Activated CD8-positive, alpha-beta T cell treated with anti-CD3 and anti-CD28 coated beads for 36 hours (primary cell): Measurements from ENCODE around the gene TGFBR3L. TPM values are rescaled to one million over a fixed set of nuclear protein-coding genes. Genes with fewer than 3 reads are reported as not detected.

Experiments
- ATAC-seq: fragments of 200-7000 bp; cut with Tn5 transposase; one replicate; pipeline ENCODE4 v1.10.0; 2021; ENCODE audit warnings: mild to moderate bottlenecking, moderate library complexity
- CTCF ChIA-PET: fragments of 350-600 bp; sonication (Branson Sonifier 250); formaldehyde crosslinking; loops from one replicate; lab custom pipeline; 2021; ENCODE audit warnings: antibody characterized with exemption; lab: Charles Lee
- POLR2A ChIA-PET: fragments of 350-600 bp; sonication (Branson Sonifier 250); formaldehyde crosslinking; loops from one replicate; lab custom pipeline; 2021; ENCODE audit warnings: antibody characterized with exemption; lab: Charles Lee
- DNase-seq: peaks from one replicate; pipeline ENCODE4 v3.0.0-alpha.2; 2020
- H3K27ac Mint-ChIP-seq: one replicate; pipeline ENCODE4 v1.8.0; 2021; ENCODE audit warnings: mild to moderate bottlenecking, mixed read lengths
- H3K27me3 Mint-ChIP-seq: one replicate; pipeline ENCODE4 v1.8.0; 2021; ENCODE audit warnings: mixed read lengths
- H3K36me3 Mint-ChIP-seq: one replicate; pipeline ENCODE4 v1.8.0; 2021; ENCODE audit warnings: low read depth, mixed read lengths
- H3K4me1 Mint-ChIP-seq: one replicate; pipeline ENCODE4 v1.8.0; 2021; ENCODE audit warnings: low read depth, mixed read lengths
- H3K4me3 Mint-ChIP-seq: one replicate; pipeline ENCODE4 v1.8.0; 2021; ENCODE audit warnings: mild to moderate bottlenecking, moderate library complexity, mixed read lengths
- H3K9me3 Mint-ChIP-seq: one replicate; pipeline ENCODE4 v1.8.0; 2021; ENCODE audit warnings: mixed read lengths
- intact Hi-C: fragments of 100-400 bp; cut with micrococcal nuclease; formaldehyde crosslinking; loops from one replicate; pipeline ENCODE4 v1.10.0; 2022
- total RNA-seq, 2 experiments: library from RNA; stranded (reverse); gene quantifications; one replicate each; pipeline ENCODE4 v1.2.3, GENCODE V29; 2021
- TF ChIP-seq, protein P1 (sequence below): fragments of 200-600 bp; IDR thresholded peaks from one replicate; pipeline ENCODE4 v1.8.0; 2022; ENCODE audit warnings: antibody characterized with exemption, mild to moderate bottlenecking

Gene TGFBR3L
- total RNA-seq, 2 experiments from 2014 or later = 5.1 to 5.9 TPM

DNA sequence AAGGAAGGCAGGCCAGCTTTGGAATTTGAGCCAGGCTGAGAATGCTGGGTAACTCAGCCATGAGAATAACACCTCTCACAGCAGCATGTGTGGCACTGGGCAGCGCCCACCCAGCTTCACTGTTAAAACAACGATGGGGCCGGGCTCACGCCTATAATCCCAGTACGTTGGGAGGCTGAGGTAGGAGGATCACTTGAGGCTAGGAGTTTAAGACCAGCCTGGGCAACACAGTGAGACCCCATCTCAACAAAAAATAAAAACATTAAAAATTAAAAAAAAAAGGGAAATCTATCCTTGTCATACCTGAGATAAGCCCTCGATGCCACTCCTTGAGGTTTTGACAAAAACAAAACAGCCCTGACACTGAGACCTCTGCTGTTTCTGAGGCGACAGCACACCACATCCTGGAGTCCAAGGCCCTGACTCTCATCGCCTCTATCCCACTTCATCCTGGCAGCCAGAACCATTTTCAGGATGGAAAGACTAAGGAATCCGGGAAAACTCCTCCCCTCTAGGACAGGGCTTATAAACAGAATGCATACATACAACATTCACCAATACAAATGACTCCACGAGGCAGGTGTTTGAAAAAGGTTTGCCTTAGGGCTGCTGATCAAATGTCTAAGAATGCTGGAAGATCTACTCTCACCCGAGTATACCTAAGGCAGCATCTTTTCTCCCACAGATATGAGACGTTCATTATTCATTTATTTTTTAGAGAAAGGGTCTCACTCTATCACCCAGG lies 51.5 kb downstream of the TGFBR3L start:
- Mint-ChIP-seq H3K36me3 (peaks cover 31% of the 10 kb centered on the region), H3K27ac (no peak overlapping the region), H3K4me3 (no peak overlapping the region), H3K27me3 (no peaks in the 10 kb centered on the region), H3K9me3 (no peaks in the 10 kb centered on the region), H3K4me1 (no peaks in the 10 kb centered on the region)
- ATAC-seq (no peak), DNase-seq (no peak)
- TF ChIP-seq, protein P1, sequence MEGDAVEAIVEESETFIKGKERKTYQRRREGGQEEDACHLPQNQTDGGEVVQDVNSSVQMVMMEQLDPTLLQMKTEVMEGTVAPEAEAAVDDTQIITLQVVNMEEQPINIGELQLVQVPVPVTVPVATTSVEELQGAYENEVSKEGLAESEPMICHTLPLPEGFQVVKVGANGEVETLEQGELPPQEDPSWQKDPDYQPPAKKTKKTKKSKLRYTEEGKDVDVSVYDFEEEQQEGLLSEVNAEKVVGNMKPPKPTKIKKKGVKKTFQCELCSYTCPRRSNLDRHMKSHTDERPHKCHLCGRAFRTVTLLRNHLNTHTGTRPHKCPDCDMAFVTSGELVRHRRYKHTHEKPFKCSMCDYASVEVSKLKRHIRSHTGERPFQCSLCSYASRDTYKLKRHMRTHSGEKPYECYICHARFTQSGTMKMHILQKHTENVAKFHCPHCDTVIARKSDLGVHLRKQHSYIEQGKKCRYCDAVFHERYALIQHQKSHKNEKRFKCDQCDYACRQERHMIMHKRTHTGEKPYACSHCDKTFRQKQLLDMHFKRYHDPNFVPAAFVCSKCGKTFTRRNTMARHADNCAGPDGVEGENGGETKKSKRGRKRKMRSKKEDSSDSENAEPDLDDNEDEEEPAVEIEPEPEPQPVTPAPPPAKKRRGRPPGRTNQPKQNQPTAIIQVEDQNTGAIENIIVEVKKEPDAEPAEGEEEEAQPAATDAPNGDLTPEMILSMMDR = no peak
- POLR2A ChIA-PET = no interaction called here
- intact Hi-C loops = no loop called here
- CTCF ChIA-PET = interaction anchor here (1.1 kb wide), 1 partner anchor 22 kb away, joined by 3 read pairs; no protein-coding TSS in a partner anchor

DNA sequence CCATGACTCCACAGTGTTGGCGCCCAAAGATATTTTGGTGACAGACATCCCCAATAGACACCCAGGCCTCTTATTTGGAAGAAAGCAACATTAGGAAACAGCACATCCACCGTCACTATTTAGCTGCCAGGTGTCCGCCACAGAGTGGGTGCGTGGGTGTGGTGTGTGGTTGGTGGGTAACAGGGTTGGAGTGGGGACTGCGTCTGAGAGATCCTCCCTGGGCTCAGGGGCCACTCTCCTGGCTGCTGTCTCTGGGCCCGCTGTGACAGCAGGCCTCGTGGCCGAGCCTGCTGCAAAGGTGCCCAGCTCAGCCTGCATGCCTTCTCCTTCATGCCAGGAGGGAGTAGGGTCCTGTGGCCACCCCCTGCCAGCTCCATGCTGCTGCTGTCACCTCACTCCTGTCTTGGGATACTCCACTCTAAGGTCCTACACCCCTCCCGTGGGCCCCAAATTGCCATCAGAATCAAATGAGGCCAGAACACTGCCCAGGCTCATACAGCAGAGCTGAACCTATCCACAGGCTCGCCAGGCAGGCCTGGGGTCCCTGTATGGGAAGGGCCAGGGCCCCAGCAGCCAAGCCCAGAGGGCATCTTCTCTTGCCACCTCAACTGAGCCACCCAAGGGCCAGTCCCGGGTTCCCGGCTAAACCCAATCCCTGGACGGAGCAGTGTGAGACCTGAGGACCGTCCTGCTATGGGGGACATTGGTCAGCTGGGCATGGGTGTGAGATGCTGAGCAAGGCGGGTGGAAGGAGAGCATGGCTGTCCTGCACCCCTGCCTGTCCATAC lies 53.6 kb downstream of the TGFBR3L start:
- Mint-ChIP-seq H3K27ac (no peak overlapping the region), H3K4me3 (no peak overlapping the region), H3K9me3 (no peaks in the 10 kb centered on the region), H3K4me1 (no peaks in the 10 kb centered on the region), H3K36me3 (peaks cover 30% of the 10 kb centered on the region), H3K27me3 (no peaks in the 10 kb centered on the region)
- intact Hi-C loops = no loop called here
- TF ChIP-seq, protein P1 = no peak
- ATAC-seq = no peak
- no peak for DNase-seq
- ChIA-PET CTCF (interaction anchor here (4.7 kb wide), 1 partner anchor 24 kb away, joined by 28 read pairs; the partner anchor contains the start of gene TIMM44), POLR2A (interaction anchor here (0.6 to 1.5 kb wide), 4 partner anchors 8 to 40 kb away, joined by 3 to 7 read pairs (median 3); partner anchors contain the start of gene TIMM44)

Other genes with a start within 250 kb of the TGFBR3L start
- gene RETN, start 245.8 kb upstream of the TGFBR3L start, total RNA-seq = not detected
- gene MCEMP1, start 237.7 kb upstream of the TGFBR3L start, total RNA-seq = not detected
- gene TRAPPC5, start 234.0 kb upstream of the TGFBR3L start, total RNA-seq = 10 to 100 TPM; 85.0 to 85.9 TPM
- 1 to 10 TPM; 3.0 to 3.7 TPM for gene FCER2, start 212.7 kb upstream of the TGFBR3L start, total RNA-seq
- gene CLEC4G, start 182.7 kb upstream of the TGFBR3L start, total RNA-seq = not detected
- gene CD209, start 167.3 kb upstream of the TGFBR3L start, total RNA-seq = not detected
- not detected for gene CLEC4M, start 151.6 kb upstream of the TGFBR3L start, total RNA-seq
- gene EVI5L, start 84.6 kb upstream of the TGFBR3L start, total RNA-seq = 1 to 10 TPM; 3.4 to 3.9 TPM
- under 1 TPM in 1 of 2 experiments, not detected in 1; 0.20 TPM for gene PRR36, start 40.4 kb upstream of the TGFBR3L start, total RNA-seq
- not detected for gene LRRC8E, start 26.3 kb upstream of the TGFBR3L start, total RNA-seq
- gene MAP2K7, start 11.0 kb upstream of the TGFBR3L start, total RNA-seq = 10 to 100 TPM; 36.8 to 37.0 TPM
- 10 to 100 TPM; 16.0 to 18.2 TPM for gene SNAPC2, start 5.5 kb downstream of the TGFBR3L start, total RNA-seq
- gene CTXN1, start 11.3 kb downstream of the TGFBR3L start, total RNA-seq = under 1 TPM; 0.74 to 0.87 TPM
- gene TIMM44, start 28.8 kb downstream of the TGFBR3L start, total RNA-seq = 10 to 100 TPM; 92.3 to 95.5 TPM
- 100 to 1,000 TPM; 161 to 164 TPM for gene ELAVL1, start 90.8 kb downstream of the TGFBR3L start, total RNA-seq
- under 1 TPM in 1 of 2 experiments, not detected in 1; 0.29 TPM for gene CCL25, start 137.9 kb downstream of the TGFBR3L start, total RNA-seq
- gene FBN3, start 234.8 kb downstream of the TGFBR3L start, total RNA-seq = under 1 TPM in 1 of 2 experiments, not detected in 1; 0.02 TPM